Bronchial epithelial cell (primary cell): ENCODE measurements around the gene GPS1. TPM values are rescaled to one million over a fixed set of nuclear protein-coding genes. Genes with fewer than 3 reads are reported as not detected.

Experiments used
- DNase-seq: peaks from one replicate; pipeline ENCODE4 v3.0.0-alpha.2; 2010; ENCODE audit warnings: low read depth
- FAIRE-seq: peaks from 2 replicates; lab custom pipeline; 2011; peaks lifted over from hg19 to GRCh38; lab: Jason Lieb, UNC
- H3K27me3 ChIP-seq: 2 replicates; pipeline ENCODE4 v1.5.1; 2011; ENCODE audit warnings: low read length; ENCODE audit not compliant: control insufficient read depth, insufficient read depth
- H3K36me3 ChIP-seq: 2 replicates; pipeline ENCODE4 v1.5.1; 2011; ENCODE audit warnings: low read length; ENCODE audit not compliant: control insufficient read depth, insufficient read depth
- H3K4me3 ChIP-seq: 2 replicates; pipeline ENCODE4 v1.5.1; 2011; ENCODE audit warnings: mild to moderate bottlenecking, low read depth, low read length, control low read depth
- CTCF ChIP-seq: IDR thresholded peaks from 2 replicates; pipeline ENCODE4 v1.5.1; 2011; ENCODE audit warnings: mild to moderate bottlenecking, moderate library complexity, low read length, control low read depth, inconsistent platforms; ENCODE audit not compliant: insufficient read depth, severe bottlenecking
- total RNA-seq: library from RNA; depleted of rRNA; stranded (reverse); fragments of >200 nt; gene quantifications from 2 replicates; pipeline ENCODE4 v1.2.1, GENCODE V29; 2014

GPS1 gene
- total RNA-seq, 1 donor from 2014 or later = 117 TPM

DNA sequence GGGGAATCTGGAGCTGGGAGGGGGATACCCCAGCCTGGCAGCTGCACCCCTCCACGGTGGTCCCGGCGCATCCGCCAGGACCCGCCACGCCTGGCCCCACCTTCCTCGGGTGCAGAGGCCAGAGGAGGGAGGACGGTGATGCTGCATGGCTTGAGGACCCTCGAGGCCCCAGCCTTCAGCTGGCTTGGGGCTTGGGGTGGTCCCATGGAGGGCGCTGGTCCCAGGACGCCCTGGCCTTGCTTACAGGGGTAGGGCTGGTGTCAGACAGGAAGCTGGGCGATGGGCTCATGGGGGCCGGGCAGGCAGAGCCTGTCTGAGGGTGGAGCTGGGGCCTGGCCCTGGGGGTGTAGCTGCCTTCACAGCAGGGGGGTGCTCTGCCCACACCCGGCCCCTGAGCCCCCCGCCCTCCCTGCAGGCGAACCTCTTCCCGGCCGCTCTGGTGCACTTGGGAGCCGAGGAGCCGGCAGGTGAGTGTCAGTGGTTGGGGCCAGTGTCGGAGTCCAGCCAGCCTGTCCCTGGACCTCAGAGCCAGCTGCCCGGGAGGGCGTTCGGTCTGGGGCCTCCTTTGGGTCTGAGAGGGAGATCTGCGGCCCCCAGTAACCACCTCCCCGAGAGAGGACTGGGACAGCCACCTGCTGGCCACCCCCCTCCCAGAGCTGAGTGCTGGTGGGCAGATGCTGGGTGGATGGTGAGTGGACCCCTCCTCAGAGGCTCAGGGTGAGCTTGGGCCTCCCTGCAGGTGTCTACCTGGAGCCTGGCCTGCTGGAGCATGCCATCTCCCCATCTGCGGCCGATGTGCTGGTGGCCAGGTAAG, 35.4 kb upstream of the GPS1 start:
- Histone ChIP-seq H3K27me3 (no peaks in the 10 kb centered on the region), H3K36me3 (peaks cover 2% of the 10 kb centered on the region)
- no peak for FAIRE-seq

DNA sequence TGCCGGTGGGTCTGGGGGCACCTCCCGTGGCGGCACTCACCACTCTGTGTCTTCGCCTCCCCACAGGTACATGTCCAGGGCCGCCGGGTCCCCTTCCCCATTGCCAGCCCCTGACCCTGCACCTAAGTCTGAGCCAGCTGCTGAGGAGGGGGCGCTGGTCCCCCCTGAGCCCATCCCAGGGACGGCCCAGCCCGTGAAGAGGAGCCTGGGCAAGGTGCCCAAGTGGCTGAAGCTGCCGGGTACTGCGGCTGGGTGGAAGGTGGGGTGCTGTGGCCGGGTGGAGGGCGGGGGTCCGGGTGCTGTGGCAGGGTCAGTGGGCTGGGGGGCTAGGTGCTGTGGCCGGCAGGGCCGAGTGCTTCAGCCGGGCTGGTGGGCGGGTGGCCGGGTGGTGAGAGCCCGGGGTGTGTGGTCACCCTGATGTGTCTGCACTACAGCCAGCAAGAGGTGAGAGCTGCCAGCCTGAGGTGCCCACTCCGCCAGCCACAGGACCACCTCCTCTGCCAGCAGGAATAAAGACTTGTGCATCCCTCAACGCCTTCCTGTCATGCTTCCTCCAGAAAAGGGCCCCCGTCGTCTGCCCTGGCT, 34.7 kb upstream of the GPS1 start:
- FAIRE-seq = no peak
- no peak for TF ChIP-seq CTCF

More for the DNA sequence above, 35.4 kb upstream of the GPS1 start:
- TF ChIP-seq CTCF = no peak
- no peak for DNase-seq
- no peak overlapping the region for H3K4me3 ChIP-seq

GRCh38 chr17:82017612-82018151, 34.0 kb upstream of the GPS1 start:
- Histone ChIP-seq H3K27me3 (no peaks in the 10 kb centered on the region), H3K4me3 (no peak overlapping the region), H3K36me3 (no peaks in the 10 kb centered on the region)
- DNase-seq = no peak
- FAIRE-seq = no peak
- TF ChIP-seq CTCF = no peak

More for the DNA sequence above, 34.7 kb upstream of the GPS1 start:
- H3K27me3 ChIP-seq = no peaks in the 10 kb centered on the region
- H3K36me3 ChIP-seq = no peaks in the 10 kb centered on the region
- DNase-seq = no peak
- no peak overlapping the region for H3K4me3 ChIP-seq

GRCh38 chr17:82018152-82018988, 33.3 kb upstream of the GPS1 start:
- DNase-seq = no peak
- Histone ChIP-seq H3K36me3 (no peaks in the 10 kb centered on the region), H3K27me3 (no peaks in the 10 kb centered on the region), H3K4me3 (no peak overlapping the region)
- no peak for FAIRE-seq
- TF ChIP-seq CTCF = no peak

- no peak for DNase-seq
- no peak for FAIRE-seq
- Histone ChIP-seq H3K4me3 (no peak overlapping the region), H3K27me3 (no peaks in the 10 kb centered on the region), H3K36me3 (no peaks in the 10 kb centered on the region)
- no peak for TF ChIP-seq CTCF
Observed at GRCh38 chr17:82018989-82019689, 32.6 kb upstream of the GPS1 start.
